PFSK-1 (cell line): ENCODE results near the gene SMAD1.

Experiments
- POLR2AphosphoS5 ChIP-seq: IDR thresholded peaks from 2 replicates; pipeline ENCODE4 v1.6.1; 2012; ENCODE audit warnings: low read depth, mild to moderate bottlenecking, control low read depth, low read length, moderate library complexity
- REST ChIP-seq, 2 experiments: IDR thresholded peaks; 2 replicates each; pipeline versions ENCODE4 v1.6.1 to v1.8.0; 2011 to 2012; ENCODE audit warnings: low read depth in 2 of 2, low read length in 2 of 2, control low read depth in 1 of 2, inconsistent platforms in 1 of 2, mild to moderate bottlenecking in 1 of 2, moderate library complexity in 1 of 2; ENCODE audit not compliant: insufficient read depth in 1 of 2
- SIN3A ChIP-seq: IDR thresholded peaks from 2 replicates; pipeline ENCODE4 v1.6.1; 2012; ENCODE audit warnings: mild to moderate bottlenecking, low read length, moderate library complexity, borderline replicate concordance; ENCODE audit not compliant: insufficient read depth
- TAF1 ChIP-seq: IDR thresholded peaks from 2 replicates; pipeline ENCODE4 v1.6.1; 2012; ENCODE audit warnings: low read length, control low read depth, borderline replicate concordance; ENCODE audit not compliant: insufficient read depth

GRCh38 chr4:145531223-145531622 lies 49.6 kb downstream of the SMAD1 start:
- TF ChIP-seq REST (IDR thresholded peaks at IDR 0.05; ENCODE audit: insufficient read depth in 1 of 2, low read depth in 2 of 2, low read length in 2 of 2) (no peak), TAF1 (no peak), POLR2AphosphoS5 (no peak), SIN3A (no peak)
